Neuron (in vitro differentiated cells): Measurements from ENCODE around the gene PARD3.

ENCODE experiments used
- H2AFZ ChIP-seq: one replicate; pipeline ENCODE4 v1.6.1; 2013; ENCODE audit warnings: low read depth, mild to moderate bottlenecking, inconsistent platforms, low read length, moderate library complexity
- H3K27me3 ChIP-seq: one replicate; pipeline ENCODE4 v1.6.1; 2013; ENCODE audit warnings: low read length; ENCODE audit not compliant: insufficient read depth
- H3K36me3 ChIP-seq: one replicate; pipeline ENCODE4 v1.6.1; 2013; ENCODE audit warnings: low read length; ENCODE audit not compliant: insufficient read depth
- H3K4me1 ChIP-seq: one replicate; pipeline ENCODE4 v1.6.1; 2013; ENCODE audit warnings: low read length; ENCODE audit not compliant: insufficient read depth
- H3K4me3 ChIP-seq: 2 replicates; pipeline ENCODE4 v1.5.1; 2013; ENCODE audit warnings: mild to moderate bottlenecking, low read length, moderate library complexity
- H3K9me3 ChIP-seq: one replicate; pipeline ENCODE4 v1.6.1; 2013; ENCODE audit warnings: low read length

The PARD3 gene

GRCh38 chr10:34524369-34525091 is 290.6 kb downstream of the PARD3 start:
- no peaks in the 10 kb centered on the region for H3K9me3 ChIP-seq
- H3K4me1 ChIP-seq, result peaks cover 25% of the 10 kb centered on the region
- no peak overlapping the region for H3K4me3 ChIP-seq
- no peaks in the 10 kb centered on the region for H3K36me3 ChIP-seq
- no peak overlapping the region for H2AFZ ChIP-seq
- H3K27me3 ChIP-seq, result no peaks in the 10 kb centered on the region

GRCh38 chr10:34523017-34523767 is 291.9 kb downstream of the PARD3 start:
- no peak overlapping the region for H3K4me3 ChIP-seq
- H3K4me1 ChIP-seq, result peaks cover 20% of the 10 kb centered on the region
- H3K9me3 ChIP-seq, result no peaks in the 10 kb centered on the region
- no peaks in the 10 kb centered on the region for H3K36me3 ChIP-seq
- no peak overlapping the region for H2AFZ ChIP-seq
- no peaks in the 10 kb centered on the region for H3K27me3 ChIP-seq

- H3K9me3 ChIP-seq, result no peaks in the 10 kb centered on the region
- no peak overlapping the region for H3K4me3 ChIP-seq
- H3K27me3 ChIP-seq, result no peaks in the 10 kb centered on the region
- H2AFZ ChIP-seq, result no peak overlapping the region
- H3K4me1 ChIP-seq, result peaks cover 14% of the 10 kb centered on the region
- no peaks in the 10 kb centered on the region for H3K36me3 ChIP-seq
These were observed 292.6 kb downstream of the PARD3 start for GRCh38 chr10:34522546-34522945.

GRCh38 chr10:34520510-34520909 is 294.6 kb downstream of the PARD3 start:
- Histone ChIP-seq H3K9me3 (no peaks in the 10 kb centered on the region), H3K27me3 (no peaks in the 10 kb centered on the region), H3K4me1 (no peaks in the 10 kb centered on the region), H2AFZ (no peak overlapping the region), H3K36me3 (no peaks in the 10 kb centered on the region), H3K4me3 (no peak overlapping the region)

GRCh38 chr10:34520084-34520483 is 295.0 kb downstream of the PARD3 start:
- Histone ChIP-seq H3K9me3 (no peaks in the 10 kb centered on the region), H2AFZ (no peak overlapping the region), H3K4me3 (no peak overlapping the region), H3K27me3 (no peaks in the 10 kb centered on the region), H3K36me3 (no peaks in the 10 kb centered on the region), H3K4me1 (no peaks in the 10 kb centered on the region)

- no peaks in the 10 kb centered on the region for H3K4me1 ChIP-seq
- peaks cover 10% of the 10 kb centered on the region for H3K36me3 ChIP-seq
- H2AFZ ChIP-seq, result no peak overlapping the region
- no peaks in the 10 kb centered on the region for H3K9me3 ChIP-seq
- no peak overlapping the region for H3K4me3 ChIP-seq
- H3K27me3 ChIP-seq, result no peaks in the 10 kb centered on the region
These were observed 300.8 kb downstream of the PARD3 start for GRCh38 chr10:34514290-34514689.

- Histone ChIP-seq H3K4me3 (no peak overlapping the region), H2AFZ (no peak overlapping the region), H3K27me3 (no peaks in the 10 kb centered on the region), H3K9me3 (no peaks in the 10 kb centered on the region), H3K36me3 (peaks cover 10% of the 10 kb centered on the region), H3K4me1 (no peaks in the 10 kb centered on the region)
These were observed 301.5 kb downstream of the PARD3 start for GRCh38 chr10:34513636-34514035.

- Histone ChIP-seq H3K36me3 (no peaks in the 10 kb centered on the region), H3K4me3 (no peak overlapping the region), H3K4me1 (peaks cover 18% of the 10 kb centered on the region)
These were observed 307.9 kb downstream of the PARD3 start for GRCh38 chr10:34507217-34507616.

GRCh38 chr10:34506786-34507185 is 308.3 kb downstream of the PARD3 start:
- Histone ChIP-seq H3K27me3 (no peaks in the 10 kb centered on the region), H3K4me1 (peaks cover 18% of the 10 kb centered on the region), H2AFZ (no peak overlapping the region), H3K9me3 (no peaks in the 10 kb centered on the region), H3K4me3 (no peak overlapping the region), H3K36me3 (no peaks in the 10 kb centered on the region)

More at GRCh38 chr10:34507217-34507616, 307.9 kb downstream of the PARD3 start:
- no peak overlapping the region for H2AFZ ChIP-seq
- no peaks in the 10 kb centered on the region for H3K27me3 ChIP-seq
- H3K9me3 ChIP-seq, result no peaks in the 10 kb centered on the region

GRCh38 chr10:34505338-34505737 is 309.8 kb downstream of the PARD3 start:
- peaks cover 18% of the 10 kb centered on the region for H3K4me1 ChIP-seq
- H2AFZ ChIP-seq, result no peak overlapping the region
- no peaks in the 10 kb centered on the region for H3K9me3 ChIP-seq
- H3K36me3 ChIP-seq, result no peaks in the 10 kb centered on the region
- no peaks in the 10 kb centered on the region for H3K27me3 ChIP-seq
- no peak overlapping the region for H3K4me3 ChIP-seq

- Histone ChIP-seq H3K4me3 (no peak overlapping the region), H3K36me3 (no peaks in the 10 kb centered on the region), H3K9me3 (no peaks in the 10 kb centered on the region), H3K4me1 (peaks cover 18% of the 10 kb centered on the region), H2AFZ (no peak overlapping the region), H3K27me3 (no peaks in the 10 kb centered on the region)
These were observed 310.6 kb downstream of the PARD3 start for GRCh38 chr10:34504534-34504933.

- no peak overlapping the region for H3K4me3 ChIP-seq
- H3K9me3 ChIP-seq, result no peaks in the 10 kb centered on the region
- H3K36me3 ChIP-seq, result no peaks in the 10 kb centered on the region
These were observed 311.4 kb downstream of the PARD3 start for GRCh38 chr10:34503704-34504103.

GRCh38 chr10:34499612-34500279 is 315.4 kb downstream of the PARD3 start:
- Histone ChIP-seq H3K36me3 (no peaks in the 10 kb centered on the region), H3K27me3 (no peaks in the 10 kb centered on the region), H2AFZ (no peak overlapping the region), H3K4me1 (no peaks in the 10 kb centered on the region), H3K9me3 (no peaks in the 10 kb centered on the region), H3K4me3 (no peak overlapping the region)

More at GRCh38 chr10:34503704-34504103, 311.4 kb downstream of the PARD3 start:
- peaks cover 18% of the 10 kb centered on the region for H3K4me1 ChIP-seq
- no peaks in the 10 kb centered on the region for H3K27me3 ChIP-seq
- H2AFZ ChIP-seq, result no peak overlapping the region
